Fibroblast of the aortic adventitia (primary cell): ENCODE data around the gene CRIP3. TPM values are rescaled to one million over a fixed set of nuclear protein-coding genes. Genes with fewer than 3 reads are reported as not detected.
"Not testable (repeated sequence)": the region's sequence is repeated elsewhere in the genome, so short reads cannot be mapped to it uniquely, and the experiment has no call there.

Experiments used
- DNase-seq: peaks from one replicate; pipeline ENCODE4 v3.0.0-alpha.2; 2010; ENCODE audit warnings: low read depth
- H3K4me3 ChIP-seq: 2 replicates; pipeline ENCODE4 v1.5.1; 2011; ENCODE audit warnings: low read depth, mild to moderate bottlenecking, control low read depth, low read length, moderate library complexity
- total RNA-seq: library from RNA; depleted of rRNA; stranded (reverse); fragments of >200 nt; gene quantifications from 2 replicates; pipeline ENCODE4 v1.2.3, GENCODE V29; 2012; ENCODE audit warnings: low replicate concordance
- TF ChIP-seq, protein P1 (sequence below): IDR thresholded peaks from 2 replicates; pipeline ENCODE4 v1.5.1; 2011; ENCODE audit warnings: mild to moderate bottlenecking, low read length, control low read depth, inconsistent platforms; ENCODE audit not compliant: insufficient read depth

Gene CRIP3, protein sequence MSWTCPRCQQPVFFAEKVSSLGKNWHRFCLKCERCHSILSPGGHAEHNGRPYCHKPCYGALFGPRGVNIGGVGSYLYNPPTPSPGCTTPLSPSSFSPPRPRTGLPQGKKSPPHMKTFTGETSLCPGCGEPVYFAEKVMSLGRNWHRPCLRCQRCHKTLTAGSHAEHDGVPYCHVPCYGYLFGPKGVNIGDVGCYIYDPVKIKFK
- not detected in 2 replicates for total RNA-seq

DNA sequence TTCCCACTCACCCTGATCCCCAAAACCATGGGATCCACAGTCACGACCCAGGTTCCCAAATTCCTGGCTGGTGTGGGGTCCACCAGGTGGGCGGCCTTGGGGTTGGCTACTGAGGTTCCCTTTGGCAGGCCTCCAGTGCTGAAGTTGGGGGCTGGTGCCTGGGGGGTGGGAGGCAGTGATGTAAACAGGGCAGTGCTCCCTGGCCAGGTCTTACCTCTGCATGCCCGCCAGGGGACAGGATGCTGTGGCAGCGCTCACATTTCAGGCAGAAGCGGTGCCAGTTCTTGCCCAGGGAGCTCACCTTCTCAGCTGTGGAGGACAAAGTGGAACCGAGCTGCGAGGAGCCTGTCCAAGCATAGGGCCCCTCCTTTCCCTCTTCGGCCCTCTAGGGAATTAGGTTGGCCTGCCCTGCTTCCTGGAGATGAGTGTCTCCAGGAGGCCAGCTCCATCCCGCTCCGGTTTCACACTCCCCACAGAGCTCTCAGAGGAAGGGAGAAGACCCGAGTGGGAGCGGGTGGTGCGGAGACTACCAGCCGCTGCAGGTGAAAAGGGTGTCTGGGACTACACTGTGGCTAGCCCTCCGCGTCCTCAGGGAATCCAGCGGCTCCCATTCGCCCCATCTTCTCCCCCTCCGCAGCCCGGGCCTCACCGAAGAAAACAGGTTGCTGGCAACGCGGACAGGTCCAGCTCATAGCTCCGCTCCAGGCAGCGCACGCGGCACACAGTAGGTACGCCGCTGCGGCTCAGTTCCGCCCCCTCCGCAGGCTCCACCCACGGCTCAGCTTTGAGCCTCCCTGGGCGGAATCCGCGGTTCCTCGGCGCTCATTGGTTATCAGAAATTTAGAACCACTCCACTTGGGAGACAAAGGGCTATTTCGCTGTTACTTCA is at the start of gene CRIP3:
Gene CRIP3, minus strand, starts transcription at position 726 of the 889 bp plus-strand sequence. Its CDS starts 34 bp downstream, at position 692.
- TF ChIP-seq, protein P1, sequence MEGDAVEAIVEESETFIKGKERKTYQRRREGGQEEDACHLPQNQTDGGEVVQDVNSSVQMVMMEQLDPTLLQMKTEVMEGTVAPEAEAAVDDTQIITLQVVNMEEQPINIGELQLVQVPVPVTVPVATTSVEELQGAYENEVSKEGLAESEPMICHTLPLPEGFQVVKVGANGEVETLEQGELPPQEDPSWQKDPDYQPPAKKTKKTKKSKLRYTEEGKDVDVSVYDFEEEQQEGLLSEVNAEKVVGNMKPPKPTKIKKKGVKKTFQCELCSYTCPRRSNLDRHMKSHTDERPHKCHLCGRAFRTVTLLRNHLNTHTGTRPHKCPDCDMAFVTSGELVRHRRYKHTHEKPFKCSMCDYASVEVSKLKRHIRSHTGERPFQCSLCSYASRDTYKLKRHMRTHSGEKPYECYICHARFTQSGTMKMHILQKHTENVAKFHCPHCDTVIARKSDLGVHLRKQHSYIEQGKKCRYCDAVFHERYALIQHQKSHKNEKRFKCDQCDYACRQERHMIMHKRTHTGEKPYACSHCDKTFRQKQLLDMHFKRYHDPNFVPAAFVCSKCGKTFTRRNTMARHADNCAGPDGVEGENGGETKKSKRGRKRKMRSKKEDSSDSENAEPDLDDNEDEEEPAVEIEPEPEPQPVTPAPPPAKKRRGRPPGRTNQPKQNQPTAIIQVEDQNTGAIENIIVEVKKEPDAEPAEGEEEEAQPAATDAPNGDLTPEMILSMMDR, result peak; percentile 33
- DNase-seq, result peak; percentile 70
- H3K4me3 ChIP-seq, result peak within 1 kb of the TSS; percentile 59

DNA sequence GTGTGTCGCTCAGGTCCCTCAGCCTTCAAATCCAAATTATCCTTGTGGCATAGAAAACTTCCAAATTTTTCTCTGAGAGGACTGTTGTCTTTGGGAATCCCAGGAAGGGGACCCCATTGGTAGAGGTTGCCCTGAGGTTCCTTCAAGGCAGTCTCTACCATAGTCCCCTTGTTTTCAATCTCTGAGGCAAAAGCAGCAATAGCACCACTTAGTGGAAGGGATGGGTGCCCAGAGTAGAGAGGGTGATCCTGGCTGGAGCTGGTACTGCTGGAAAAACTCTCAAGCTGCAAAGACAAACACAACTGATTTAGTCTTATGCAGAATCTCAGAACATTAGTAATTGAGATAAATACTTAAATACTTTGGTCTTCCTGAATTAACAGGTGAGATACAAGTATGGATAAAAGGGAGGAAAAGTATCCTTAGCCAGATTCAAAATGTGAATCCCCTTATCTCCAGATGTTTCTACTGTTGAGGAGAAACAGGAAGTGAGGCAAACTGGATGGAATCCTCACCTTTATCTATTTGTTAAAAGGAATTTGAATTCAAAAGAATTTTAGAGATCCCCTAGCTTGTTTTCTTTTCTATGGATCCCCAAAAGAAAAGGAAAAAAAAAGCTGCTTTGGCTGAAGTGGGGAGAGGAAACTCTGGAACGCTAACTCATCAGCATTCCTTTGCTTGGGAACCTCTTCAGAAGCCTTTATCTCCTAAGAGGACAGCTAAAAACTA is 47.4 kb upstream of the CRIP3 start:
- TF ChIP-seq, protein P1, result peak; percentile 50
- no peak overlapping the region for H3K4me3 ChIP-seq
- peak; percentile 42 for DNase-seq

DNA sequence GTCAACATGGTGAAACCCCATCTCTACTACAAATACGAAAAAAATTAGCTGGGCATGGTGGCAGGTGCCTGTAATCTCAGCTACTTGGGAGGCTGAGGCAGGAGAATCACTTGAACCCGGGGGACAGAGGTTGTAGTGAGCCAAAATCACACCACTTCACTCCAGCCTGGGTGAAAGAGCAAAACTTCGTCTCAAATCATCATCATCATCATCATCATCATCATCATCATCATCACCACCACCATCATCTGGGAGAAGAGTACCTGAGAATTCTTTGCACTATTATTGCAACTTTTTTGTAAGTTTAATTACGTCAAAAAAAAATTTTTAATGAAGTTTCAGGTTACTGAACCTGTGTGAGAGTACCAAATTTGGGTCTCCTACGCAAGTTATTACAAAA is 43.3 kb upstream of the CRIP3 start:
- not testable (repeated sequence) for H3K4me3 ChIP-seq, DNase-seq

DNA sequence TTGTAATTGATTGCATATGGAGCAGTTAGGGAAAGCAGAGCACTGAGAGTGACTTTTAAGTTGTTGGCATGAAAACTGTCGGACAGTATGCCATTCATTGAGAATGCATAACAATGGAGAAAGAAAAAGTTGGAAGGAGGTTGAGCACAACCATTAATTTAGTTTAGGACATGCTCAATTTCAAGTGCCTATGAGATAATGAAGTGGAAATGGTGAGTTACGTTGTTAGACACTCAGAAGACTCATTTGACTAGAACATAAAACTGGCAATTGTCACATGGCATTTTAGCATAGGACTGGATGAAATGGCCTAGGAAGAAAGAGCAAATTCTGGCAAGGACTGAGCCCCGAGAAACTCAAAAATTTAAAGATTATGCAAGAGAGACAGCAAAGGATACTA is 38.8 kb upstream of the CRIP3 start:
- no peak overlapping the region for H3K4me3 ChIP-seq
- no peak for DNase-seq
- TF ChIP-seq, protein P1, result no peak

DNA sequence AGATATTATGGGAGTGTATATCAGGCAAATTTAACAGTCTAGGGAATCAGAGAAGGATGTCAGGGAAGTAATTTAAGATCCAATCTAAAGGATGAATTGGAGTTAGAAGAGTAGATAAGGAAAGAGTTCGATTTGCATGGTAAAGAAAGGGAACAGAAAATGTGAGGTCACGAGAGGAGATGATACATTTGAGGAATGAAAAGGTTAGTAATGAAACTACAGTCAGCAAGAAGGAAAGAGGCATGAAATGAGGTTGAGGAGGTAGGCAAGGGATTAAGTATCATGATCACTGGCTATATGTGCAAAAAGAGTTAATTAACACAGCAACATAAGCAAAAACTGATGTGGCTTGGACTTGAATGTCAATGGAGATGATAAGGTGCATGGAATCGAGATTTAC is 38.4 kb upstream of the CRIP3 start:
- TF ChIP-seq, protein P1, result no peak
- H3K4me3 ChIP-seq, result no peak overlapping the region
- DNase-seq, result no peak

DNA sequence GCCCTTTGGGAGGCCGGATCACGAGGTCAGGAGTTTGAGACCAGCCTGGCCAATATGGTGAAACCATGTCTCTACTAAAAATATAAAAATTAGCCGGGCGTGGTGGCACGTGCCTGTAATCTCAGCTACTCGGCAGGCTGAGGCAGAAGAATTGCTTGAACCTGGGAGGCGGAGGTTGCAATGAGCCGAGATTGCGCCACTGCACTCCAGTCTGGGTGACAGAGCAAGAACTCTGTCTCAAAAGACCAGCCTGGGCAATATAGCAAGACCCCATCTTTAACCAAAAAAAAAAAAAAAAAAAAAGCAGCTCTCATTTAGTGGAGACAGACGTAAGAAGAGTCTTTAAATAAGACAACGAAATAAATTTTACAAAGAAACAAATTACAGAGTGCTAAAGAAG is 37.6 kb upstream of the CRIP3 start:
- not testable (repeated sequence) for H3K4me3 ChIP-seq, DNase-seq

DNA sequence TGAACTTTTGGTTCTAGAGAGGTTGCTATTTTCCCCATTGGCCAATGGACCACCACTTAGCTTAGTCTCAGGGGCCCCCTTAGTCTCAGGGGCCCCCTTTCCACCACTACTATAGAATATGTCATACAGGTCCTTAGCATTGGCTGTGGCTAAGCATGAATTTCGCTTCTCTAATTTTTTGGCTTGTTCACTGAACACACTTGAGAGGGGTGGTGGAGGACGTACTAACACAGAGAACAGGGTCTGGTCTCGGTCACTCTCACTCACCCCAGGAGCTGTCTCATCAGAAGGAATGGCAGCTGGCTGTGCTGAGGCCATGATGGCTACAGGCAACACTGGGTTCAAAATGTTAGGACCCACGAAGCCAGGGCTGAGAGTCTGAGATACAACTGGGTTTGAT is 30.5 kb upstream of the CRIP3 start:
- no peak overlapping the region for H3K4me3 ChIP-seq
- no peak for DNase-seq
- TF ChIP-seq, protein P1, result no peak
